C4-2B (cell line): ENCODE measurements around the gene SLC6A1.

Source experiments
- ZFX ChIP-seq: fragments of 450-650 bp; IDR thresholded peaks from 2 replicates; pipeline ENCODE4 v1.6.1; 2017
- TF ChIP-seq, protein P1 (sequence below): fragments of 450-650 bp; conservative IDR thresholded peaks from 2 replicates; pipeline ENCODE4 v1.5.1; 2017; ENCODE audit warnings: mild to moderate bottlenecking

DNA sequence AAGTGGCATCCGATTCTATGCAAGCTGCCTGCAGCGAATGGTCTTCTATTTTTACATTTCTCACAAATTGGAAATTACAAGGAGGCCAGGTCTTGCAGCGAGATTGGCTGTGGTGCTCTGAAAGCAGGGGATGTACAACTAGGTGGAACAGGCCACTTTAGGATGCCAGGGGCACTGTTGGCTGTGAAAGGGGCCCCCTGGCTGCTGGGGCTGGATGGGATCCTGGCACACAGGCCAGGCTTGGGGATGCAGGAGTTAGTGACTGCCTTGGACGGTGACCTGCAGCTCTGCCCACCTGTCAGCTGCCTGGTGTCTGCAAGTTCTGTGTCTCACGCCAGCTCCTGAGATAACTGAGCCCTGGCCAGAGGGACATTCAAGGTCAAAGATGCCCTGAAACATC, 4.6 kb downstream of the SLC6A1 start:
- TF ChIP-seq, protein P1, sequence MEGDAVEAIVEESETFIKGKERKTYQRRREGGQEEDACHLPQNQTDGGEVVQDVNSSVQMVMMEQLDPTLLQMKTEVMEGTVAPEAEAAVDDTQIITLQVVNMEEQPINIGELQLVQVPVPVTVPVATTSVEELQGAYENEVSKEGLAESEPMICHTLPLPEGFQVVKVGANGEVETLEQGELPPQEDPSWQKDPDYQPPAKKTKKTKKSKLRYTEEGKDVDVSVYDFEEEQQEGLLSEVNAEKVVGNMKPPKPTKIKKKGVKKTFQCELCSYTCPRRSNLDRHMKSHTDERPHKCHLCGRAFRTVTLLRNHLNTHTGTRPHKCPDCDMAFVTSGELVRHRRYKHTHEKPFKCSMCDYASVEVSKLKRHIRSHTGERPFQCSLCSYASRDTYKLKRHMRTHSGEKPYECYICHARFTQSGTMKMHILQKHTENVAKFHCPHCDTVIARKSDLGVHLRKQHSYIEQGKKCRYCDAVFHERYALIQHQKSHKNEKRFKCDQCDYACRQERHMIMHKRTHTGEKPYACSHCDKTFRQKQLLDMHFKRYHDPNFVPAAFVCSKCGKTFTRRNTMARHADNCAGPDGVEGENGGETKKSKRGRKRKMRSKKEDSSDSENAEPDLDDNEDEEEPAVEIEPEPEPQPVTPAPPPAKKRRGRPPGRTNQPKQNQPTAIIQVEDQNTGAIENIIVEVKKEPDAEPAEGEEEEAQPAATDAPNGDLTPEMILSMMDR, result no peak
- TF ChIP-seq ZFX, result no peak
